ENCODE data around the gene PARVA.

GRCh38 chr11:12520054-12520453 is 142.7 kb downstream of the PARVA start:
- TF ChIP-seq CTCF (IDR thresholded peaks at IDR 0.05) (no peak), SIN3A (IDR thresholded peaks at IDR 0.05; ENCODE audit: borderline replicate concordance, insufficient read depth, low read depth, low read length) (no peak), POLR2AphosphoS5 (IDR thresholded peaks at IDR 0.05; ENCODE audit: low read depth, low read length) (no peak), TCF7L2 (IDR thresholded peaks at IDR 0.05; ENCODE audit: low read depth, low read length) (no peak)
- TF ChIP-seq, protein P1, sequence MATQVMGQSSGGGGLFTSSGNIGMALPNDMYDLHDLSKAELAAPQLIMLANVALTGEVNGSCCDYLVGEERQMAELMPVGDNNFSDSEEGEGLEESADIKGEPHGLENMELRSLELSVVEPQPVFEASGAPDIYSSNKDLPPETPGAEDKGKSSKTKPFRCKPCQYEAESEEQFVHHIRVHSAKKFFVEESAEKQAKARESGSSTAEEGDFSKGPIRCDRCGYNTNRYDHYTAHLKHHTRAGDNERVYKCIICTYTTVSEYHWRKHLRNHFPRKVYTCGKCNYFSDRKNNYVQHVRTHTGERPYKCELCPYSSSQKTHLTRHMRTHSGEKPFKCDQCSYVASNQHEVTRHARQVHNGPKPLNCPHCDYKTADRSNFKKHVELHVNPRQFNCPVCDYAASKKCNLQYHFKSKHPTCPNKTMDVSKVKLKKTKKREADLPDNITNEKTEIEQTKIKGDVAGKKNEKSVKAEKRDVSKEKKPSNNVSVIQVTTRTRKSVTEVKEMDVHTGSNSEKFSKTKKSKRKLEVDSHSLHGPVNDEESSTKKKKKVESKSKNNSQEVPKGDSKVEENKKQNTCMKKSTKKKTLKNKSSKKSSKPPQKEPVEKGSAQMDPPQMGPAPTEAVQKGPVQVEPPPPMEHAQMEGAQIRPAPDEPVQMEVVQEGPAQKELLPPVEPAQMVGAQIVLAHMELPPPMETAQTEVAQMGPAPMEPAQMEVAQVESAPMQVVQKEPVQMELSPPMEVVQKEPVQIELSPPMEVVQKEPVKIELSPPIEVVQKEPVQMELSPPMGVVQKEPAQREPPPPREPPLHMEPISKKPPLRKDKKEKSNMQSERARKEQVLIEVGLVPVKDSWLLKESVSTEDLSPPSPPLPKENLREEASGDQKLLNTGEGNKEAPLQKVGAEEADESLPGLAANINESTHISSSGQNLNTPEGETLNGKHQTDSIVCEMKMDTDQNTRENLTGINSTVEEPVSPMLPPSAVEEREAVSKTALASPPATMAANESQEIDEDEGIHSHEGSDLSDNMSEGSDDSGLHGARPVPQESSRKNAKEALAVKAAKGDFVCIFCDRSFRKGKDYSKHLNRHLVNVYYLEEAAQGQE (IDR thresholded peaks at IDR 0.05; ENCODE audit: insufficient read depth in 1 of 2, low read depth in 2 of 2, low read length in 1 of 2): no peak

Measured in Panc1 (cell line).